ENCODE measurements around the gene HSPB8.

DNA sequence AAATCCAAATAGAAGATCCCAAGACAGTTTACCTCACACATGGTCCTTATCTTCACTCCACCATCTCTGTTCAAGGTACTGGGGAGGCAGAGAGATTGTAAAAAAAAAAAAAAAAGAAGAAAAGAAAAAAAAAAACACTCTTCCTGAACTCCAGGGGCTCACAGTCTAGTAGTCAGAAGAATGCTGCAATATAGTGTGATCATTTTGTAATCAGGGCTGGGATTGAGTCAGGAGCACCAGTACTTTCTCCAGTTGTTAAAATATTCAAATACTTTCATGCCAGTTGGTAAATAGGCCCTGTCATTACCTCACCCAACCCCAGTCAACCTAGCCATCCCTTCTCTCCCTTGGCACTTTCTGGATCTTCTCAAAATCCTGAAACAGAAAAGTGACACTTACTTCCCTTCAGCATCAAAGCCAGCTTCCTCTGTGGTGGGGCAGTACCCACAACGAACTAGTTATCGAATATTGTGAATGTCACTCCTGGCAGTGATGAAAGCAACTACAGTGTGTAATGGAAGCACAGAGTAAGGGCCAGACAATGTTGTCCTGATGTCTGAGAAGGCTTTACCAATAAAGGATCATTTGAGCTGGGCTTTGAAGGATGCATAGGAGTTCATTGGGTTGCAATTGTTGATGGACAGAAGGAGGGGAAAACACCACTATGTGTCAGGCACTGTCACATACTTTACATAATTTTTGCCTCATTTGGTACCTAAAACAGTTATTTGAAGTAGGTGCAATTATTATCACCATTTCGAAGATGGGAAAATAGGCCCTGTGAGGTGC, 44.3 kb upstream of the HSPB8 start:
- TF ChIP-seq, protein P1, sequence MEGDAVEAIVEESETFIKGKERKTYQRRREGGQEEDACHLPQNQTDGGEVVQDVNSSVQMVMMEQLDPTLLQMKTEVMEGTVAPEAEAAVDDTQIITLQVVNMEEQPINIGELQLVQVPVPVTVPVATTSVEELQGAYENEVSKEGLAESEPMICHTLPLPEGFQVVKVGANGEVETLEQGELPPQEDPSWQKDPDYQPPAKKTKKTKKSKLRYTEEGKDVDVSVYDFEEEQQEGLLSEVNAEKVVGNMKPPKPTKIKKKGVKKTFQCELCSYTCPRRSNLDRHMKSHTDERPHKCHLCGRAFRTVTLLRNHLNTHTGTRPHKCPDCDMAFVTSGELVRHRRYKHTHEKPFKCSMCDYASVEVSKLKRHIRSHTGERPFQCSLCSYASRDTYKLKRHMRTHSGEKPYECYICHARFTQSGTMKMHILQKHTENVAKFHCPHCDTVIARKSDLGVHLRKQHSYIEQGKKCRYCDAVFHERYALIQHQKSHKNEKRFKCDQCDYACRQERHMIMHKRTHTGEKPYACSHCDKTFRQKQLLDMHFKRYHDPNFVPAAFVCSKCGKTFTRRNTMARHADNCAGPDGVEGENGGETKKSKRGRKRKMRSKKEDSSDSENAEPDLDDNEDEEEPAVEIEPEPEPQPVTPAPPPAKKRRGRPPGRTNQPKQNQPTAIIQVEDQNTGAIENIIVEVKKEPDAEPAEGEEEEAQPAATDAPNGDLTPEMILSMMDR (IDR thresholded peaks at IDR 0.05; ENCODE audit: insufficient read depth, low read length): no peak
- TF ChIP-seq POLR2AphosphoS5 (IDR thresholded peaks at IDR 0.05; ENCODE audit: low read depth) (no peak), GABPA (IDR thresholded peaks at IDR 0.05; ENCODE audit: low read depth) (no peak)
- TF ChIP-seq, protein P2, sequence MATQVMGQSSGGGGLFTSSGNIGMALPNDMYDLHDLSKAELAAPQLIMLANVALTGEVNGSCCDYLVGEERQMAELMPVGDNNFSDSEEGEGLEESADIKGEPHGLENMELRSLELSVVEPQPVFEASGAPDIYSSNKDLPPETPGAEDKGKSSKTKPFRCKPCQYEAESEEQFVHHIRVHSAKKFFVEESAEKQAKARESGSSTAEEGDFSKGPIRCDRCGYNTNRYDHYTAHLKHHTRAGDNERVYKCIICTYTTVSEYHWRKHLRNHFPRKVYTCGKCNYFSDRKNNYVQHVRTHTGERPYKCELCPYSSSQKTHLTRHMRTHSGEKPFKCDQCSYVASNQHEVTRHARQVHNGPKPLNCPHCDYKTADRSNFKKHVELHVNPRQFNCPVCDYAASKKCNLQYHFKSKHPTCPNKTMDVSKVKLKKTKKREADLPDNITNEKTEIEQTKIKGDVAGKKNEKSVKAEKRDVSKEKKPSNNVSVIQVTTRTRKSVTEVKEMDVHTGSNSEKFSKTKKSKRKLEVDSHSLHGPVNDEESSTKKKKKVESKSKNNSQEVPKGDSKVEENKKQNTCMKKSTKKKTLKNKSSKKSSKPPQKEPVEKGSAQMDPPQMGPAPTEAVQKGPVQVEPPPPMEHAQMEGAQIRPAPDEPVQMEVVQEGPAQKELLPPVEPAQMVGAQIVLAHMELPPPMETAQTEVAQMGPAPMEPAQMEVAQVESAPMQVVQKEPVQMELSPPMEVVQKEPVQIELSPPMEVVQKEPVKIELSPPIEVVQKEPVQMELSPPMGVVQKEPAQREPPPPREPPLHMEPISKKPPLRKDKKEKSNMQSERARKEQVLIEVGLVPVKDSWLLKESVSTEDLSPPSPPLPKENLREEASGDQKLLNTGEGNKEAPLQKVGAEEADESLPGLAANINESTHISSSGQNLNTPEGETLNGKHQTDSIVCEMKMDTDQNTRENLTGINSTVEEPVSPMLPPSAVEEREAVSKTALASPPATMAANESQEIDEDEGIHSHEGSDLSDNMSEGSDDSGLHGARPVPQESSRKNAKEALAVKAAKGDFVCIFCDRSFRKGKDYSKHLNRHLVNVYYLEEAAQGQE (IDR thresholded peaks at IDR 0.05; ENCODE audit: insufficient replicate concordance, low read depth): no peak
